GM12892 (cell line): ENCODE data around the gene PGAM5.
"Not testable (repeated sequence)": the region's sequence is repeated elsewhere in the genome, so short reads cannot be mapped to it uniquely, and the experiment has no call there.

Experiments used
- DNase-seq: peaks from one replicate; pipeline ENCODE4 v3.0.0; 2011; ENCODE audit not compliant: insufficient read length
- FAIRE-seq: peaks from 2 replicates; lab custom pipeline; 2011; peaks lifted over from hg19 to GRCh38; lab: Jason Lieb, UNC
- POLR2A ChIP-seq: IDR thresholded peaks from 2 replicates; pipeline ENCODE4 v1.6.1; 2011; ENCODE audit warnings: low read depth, low read length, control low read depth
- POLR2AphosphoS5 ChIP-seq: IDR thresholded peaks from 2 replicates; pipeline ENCODE4 v1.6.1; 2011; ENCODE audit warnings: low read depth, low read length, control low read depth
- TAF1 ChIP-seq: IDR thresholded peaks from 2 replicates; pipeline ENCODE4 v1.6.1; 2011; ENCODE audit warnings: low read depth, mild to moderate bottlenecking, control low read depth, low read length, borderline replicate concordance

The PGAM5 gene

DNA sequence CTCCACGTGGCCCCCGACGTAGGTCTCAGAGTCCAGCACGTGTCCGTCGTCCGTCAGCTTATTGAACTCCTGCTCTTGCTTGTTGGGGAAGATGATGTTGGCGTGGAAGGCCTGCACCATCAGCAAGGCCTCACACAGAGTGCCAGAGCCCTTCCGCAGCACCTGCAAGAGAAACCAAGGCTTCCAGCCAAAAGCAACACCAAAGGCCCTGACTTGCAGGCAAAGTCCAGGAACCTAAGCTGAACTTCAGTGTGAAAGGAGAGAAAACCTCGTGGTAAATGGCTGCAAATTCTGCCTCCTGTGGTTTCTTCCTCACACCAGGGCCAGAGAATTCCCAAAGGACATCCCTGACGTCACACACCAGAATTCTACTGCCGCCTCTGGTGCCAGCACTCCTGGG is 38.0 kb upstream of the PGAM5 start:
- DNase-seq = no peak

DNA sequence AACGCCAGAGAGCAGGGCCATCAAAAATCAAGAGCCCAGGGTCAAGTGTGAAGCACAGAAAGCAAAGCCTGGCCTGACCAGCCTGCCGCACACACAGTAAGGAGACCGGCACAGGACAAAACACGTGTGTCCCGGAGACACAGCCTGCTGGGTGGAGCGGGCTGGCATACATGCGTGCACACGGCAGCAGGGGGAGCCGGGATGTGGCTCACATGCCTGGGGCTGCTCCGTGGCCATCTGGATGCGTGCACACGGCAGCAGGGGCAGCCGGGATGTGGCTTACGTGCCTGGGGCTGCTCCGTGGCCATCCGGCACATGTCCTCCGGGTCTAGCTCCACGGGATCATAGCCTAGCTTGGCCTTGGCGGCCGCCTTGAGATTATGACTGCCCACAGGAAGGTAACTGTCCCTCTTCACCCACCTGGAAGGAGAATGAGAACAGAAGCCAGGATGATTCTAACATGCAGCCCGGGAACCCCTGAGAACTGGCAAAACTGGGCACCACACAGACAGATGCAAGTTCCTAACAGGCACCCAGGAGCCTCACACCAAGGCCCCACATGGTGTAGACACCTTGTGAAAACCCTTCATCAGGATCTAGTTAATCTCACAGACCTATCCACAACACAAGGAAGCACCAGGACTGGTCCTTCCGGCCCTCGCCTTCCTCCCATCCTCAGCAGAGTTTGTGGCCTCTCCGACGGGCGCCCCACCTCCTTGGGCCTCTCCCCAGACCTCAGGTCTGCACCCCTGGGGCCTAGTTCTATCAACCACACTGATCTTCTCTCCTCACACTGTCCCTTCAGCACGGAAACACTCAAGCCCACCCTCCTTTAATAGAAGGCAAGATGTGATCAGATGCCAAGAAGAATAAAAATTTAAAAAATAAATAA is 37.1 kb upstream of the PGAM5 start:
- FAIRE-seq (no peak), DNase-seq (no peak)
- no peak for TF ChIP-seq POLR2A
- TF ChIP-seq TAF1 = no peak
- TF ChIP-seq POLR2AphosphoS5 = no peak

More for the DNA sequence above, 38.0 kb upstream of the PGAM5 start:
- TF ChIP-seq POLR2A (no peak), TAF1 (no peak), POLR2AphosphoS5 (no peak)
- no peak for FAIRE-seq

DNA sequence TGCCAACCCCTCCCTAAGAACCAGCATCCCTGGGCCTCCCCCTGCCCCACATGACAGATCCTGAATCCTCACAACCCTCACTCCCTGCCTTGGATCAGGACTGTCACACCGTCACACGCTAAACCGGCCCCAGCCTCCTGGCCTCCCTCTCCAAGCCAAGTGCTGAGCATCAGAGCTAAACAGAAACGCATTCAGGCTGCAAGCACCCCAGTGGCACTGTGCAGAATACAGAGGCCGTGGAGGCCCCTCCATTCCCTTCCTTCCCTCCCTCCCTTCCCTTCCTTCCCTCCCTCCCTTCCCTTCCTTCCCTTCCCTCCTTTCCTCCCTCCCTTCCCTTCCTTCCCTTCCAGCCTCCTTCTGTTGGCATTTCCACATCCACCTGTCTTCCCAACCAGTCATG is 36.1 kb upstream of the PGAM5 start:
- no peak for TF ChIP-seq TAF1
- no peak for TF ChIP-seq POLR2AphosphoS5
- peak; percentile 40; the same call in 1 of the 2 replicates for TF ChIP-seq POLR2A
- FAIRE-seq (no peak), DNase-seq (no peak)

DNA sequence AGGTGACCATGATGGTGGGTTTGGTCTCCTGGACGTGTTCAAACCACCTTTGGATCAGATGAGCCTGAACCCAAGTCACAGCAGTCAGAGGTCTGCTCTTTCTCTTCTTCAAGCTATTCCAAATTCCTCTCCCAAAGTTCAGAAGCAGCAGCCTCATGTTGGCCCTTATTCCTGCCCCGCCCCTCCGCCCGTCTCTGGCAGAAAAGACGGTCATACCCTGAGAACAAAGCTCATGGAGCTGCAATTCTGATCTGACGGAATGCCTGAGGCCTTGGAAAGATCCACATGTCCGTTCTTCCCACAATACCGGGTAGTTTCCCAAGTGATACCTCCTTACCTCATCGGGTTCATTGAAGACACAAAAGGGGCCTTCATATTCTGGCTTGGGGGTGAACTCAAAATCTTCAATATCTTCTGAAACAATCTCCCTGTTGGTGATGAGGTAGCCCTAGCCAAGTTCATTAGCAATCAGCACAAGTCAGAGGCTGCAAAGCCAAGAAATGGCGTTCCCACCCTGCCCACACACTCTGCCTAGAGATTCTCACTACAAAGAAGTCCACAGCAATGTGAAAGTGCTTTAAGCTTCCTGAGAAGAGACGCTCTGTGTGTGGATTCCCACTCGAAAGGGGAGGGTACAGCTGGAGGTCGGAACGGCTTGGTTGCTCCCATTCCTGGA is 34.7 kb upstream of the PGAM5 start:
- DNase-seq = no peak

DNA sequence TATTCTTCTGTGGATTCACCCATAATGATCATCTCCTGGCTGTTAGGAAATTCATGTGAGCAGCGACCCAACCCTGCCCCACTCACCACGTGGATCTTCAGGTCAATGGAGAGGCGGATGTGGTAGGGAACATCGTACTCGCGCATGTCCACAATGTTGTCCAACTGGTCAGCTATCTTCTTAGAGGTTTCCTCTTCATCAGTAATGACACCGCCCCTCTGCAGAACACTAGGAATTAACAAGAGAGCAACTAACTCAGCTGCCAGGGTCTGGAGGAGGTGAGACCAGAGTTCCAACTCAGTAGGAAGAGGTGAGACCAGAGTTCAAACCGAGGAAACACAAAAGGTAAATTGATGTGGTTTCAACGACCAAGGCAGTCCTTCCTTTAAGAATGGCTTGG is 33.1 kb upstream of the PGAM5 start:
- TF ChIP-seq POLR2AphosphoS5 = no peak
- peak; percentile 20; the same call in 1 of the 2 replicates for TF ChIP-seq POLR2A
- TF ChIP-seq TAF1 = no peak
- DNase-seq (no peak), FAIRE-seq (no peak)

More for the DNA sequence above, 34.7 kb upstream of the PGAM5 start:
- FAIRE-seq = no peak
- TF ChIP-seq POLR2A (no peak), POLR2AphosphoS5 (no peak), TAF1 (no peak)

DNA sequence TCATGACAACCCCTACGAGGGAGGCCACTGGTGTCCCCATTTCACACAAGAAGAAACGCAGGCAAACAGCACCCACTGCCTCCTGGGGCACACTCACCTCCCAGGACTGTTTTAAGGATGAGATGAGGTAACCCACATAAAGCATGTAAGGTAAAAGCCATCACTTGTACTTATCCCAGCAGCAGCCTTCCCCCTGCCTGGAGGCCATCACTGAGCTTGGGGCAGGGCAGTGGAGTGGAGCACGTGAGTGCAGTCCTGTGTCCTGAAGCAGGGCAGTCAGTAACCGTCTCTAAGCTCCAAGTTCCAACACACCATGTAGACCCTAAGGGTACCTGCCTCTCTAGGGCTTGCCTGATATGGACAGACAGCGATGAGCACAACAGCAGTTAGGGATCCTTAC is 25.2 kb upstream of the PGAM5 start:
- FAIRE-seq = no peak
- no peak for TF ChIP-seq POLR2AphosphoS5

DNA sequence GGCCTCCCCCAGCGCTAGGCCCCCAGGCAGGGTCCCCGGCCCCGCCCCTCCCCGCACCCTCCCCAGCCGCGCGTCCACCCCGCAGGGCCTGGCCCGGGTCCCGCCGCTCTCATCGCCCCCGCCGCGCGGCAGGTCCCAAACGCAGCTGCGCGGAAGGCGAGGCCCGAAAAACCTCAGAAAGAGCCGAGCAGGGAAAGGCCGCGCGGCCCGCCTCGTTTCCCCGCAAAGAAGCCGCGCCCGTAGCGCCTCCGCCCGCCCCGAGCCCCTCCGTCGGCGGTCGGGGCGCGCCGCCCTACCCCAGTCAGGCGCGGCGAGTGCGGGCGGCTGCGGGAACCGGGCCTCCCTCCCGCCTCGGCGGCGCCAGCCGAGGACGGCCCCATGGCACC is 23.8 kb upstream of the PGAM5 start:
- FAIRE-seq (no peak), DNase-seq (no peak)
- TF ChIP-seq TAF1 (no peak), POLR2AphosphoS5 (no peak), POLR2A (no peak)

More for the DNA sequence above, 25.2 kb upstream of the PGAM5 start:
- DNase-seq = no peak

DNA sequence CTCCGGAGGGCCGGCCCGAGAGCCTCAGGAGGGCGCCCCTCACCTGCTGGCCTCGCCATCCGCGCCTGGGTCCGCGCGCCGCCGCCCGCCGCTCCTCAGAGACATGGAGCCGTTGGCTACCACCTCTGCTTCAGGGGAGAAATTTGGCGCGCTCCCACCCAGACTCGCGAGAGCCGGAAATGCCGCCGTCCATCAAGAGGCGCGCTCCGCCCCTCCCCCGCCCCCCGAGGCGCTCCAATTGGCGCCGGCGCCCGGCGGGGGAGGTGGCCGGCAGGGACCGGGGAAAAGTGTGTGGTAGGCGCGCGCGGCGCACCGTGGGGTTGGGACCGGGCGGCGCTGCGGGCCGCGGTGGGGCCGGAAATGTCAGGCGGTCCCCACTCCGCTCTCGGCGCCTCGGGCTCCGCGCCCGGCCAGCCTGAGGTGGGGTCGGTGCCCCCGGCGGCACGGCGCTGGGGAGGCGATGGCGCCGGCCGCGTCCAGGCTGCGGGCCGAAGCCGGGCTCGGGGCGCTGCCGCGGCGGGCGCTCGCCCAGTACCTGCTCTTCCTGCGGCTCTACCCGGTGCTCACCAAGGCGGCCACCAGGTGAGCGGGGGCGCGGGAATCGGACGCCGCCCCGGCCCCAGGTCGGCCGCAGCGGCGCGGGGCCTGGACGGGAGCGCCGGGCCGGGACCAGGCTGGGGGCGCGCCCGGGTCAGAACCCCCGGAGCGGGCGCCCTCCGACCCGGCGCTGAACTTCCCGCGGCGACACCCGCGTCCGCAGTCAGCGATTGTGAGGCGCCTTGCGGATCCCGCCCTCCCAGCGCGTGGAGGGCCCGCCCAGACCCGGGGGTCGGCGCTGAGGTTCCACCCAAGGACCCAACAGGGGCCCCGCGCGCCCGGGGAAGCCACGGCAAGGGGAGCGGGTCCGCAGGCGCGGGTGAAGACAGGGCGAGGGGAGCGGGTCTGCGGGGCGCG is 23.2 kb upstream of the PGAM5 start, which contains the start of the genes POLE and PXMP2:
Gene POLE (minus strand): TSS at position 132 of the 954 bp plus-strand sequence. CDS start 27 bp downstream, at position 105.
Gene PXMP2 (plus strand): TSS at position 377 of the 954 bp plus-strand sequence. CDS start 84 bp downstream, at position 461.
- peak; percentile 99 for DNase-seq
- TF ChIP-seq POLR2A = peak; percentile 79; the same call in 1 of the 2 replicates
- peak; percentile 44 for TF ChIP-seq TAF1
- peak; percentile 56 for TF ChIP-seq POLR2AphosphoS5
- peak; percentile 57 for FAIRE-seq

DNA sequence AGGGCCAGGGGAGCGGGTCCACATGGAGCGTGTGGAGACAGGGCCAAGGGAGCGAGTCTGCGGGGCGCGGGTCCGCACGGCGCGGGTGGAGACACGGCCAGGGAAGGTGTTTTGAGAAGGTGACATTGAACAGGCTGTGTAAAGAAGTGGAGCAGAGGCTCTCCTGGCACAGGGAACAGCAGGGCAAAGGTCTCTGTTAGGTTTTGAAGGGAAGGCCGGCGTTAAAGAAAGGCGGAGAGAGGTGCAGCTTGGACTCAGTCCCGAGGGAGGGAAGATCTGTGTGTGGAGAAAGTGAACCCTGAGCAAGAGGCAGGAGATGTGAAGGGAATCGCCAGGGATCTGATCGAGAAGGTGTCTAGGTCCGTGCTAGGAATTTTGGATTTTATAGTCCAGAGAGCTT is 21.4 kb upstream of the PGAM5 start:
- no peak for DNase-seq
- no peak for FAIRE-seq
- no peak for TF ChIP-seq POLR2A
- no peak for TF ChIP-seq TAF1
- TF ChIP-seq POLR2AphosphoS5 = no peak

DNA sequence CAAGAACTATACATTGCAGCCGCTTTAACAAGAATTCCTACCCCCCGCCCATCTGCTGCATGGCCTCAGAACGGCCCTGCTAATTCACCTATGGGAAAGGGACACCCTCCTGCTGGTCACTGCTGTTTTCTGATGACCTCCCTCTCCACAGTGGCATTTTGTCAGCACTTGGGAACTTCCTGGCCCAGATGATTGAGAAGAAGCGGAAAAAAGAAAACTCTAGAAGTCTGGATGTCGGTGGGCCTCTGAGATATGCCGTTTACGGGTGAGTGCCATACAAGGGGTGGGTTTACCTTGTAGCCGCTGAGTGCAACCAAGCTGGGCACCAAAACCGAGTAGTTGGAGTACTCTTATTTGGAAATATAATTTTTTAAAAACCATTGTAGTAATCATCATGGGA is 20.5 kb upstream of the PGAM5 start:
- TF ChIP-seq POLR2A = no peak
- DNase-seq = no peak
- FAIRE-seq = no peak

DNA sequence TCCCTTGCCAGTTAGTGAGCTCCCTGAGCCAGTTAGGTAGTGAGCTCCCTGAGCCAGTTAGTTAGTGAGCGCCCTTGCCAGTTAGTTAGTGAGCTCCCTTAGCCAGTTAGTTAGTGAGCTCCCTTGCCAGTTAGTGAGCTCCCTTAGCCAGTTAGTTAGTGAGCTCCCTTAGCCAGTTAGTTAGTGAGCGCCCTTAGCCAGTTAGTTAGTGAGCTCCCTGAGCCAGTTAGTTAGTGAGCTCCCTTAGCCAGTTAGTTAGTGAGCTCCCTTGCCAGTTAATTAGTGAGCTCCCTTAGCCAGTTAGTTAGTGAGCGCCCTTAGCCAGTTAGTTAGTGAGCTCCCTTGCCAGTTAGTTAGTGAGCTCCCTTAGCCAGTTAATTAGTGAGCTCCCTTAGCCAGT is 18.6 kb upstream of the PGAM5 start:
- not testable (repeated sequence) for FAIRE-seq

DNA sequence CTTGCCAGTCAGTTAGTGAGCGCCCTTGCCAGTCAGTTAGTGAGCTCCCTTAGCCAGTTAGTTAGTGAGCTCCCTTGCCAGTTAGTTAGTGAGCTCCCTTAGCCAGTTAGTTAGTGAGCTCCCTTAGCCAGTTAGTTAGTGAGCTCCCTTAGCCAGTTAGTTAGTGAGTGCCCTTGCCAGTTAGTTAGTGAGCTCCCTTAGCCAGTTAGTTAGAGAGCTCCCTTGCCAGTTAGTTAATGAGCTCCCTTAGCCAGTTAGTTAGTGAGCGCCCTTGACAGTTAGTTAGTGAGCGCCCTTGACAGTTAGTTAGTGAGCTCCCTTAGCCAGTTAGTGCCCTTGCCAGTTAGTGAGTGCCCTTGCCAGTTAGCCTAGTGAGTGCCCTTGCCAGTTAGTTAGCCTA is 15.8 kb upstream of the PGAM5 start:
- not testable (repeated sequence) for DNase-seq, FAIRE-seq

More for the DNA sequence above, 18.6 kb upstream of the PGAM5 start:
- not testable (repeated sequence) for DNase-seq
